ENCODE data around the gene RIN1.

Gene RIN1

GRCh38 chr11:66291706-66292542 lies 44.3 kb downstream of the RIN1 start, which contains the start of gene TMEM151A:
Gene TMEM151A, plus strand, starts transcription at chr11:66291894. Its CDS starts 120 bp downstream, at chr11:66292014.
- Histone ChIP-seq H3K27me3 (replicated peaks; ENCODE audit: control insufficient read depth, insufficient read depth, low read length) (peaks cover 1% of the 10 kb centered on the region), H3K4me3 (replicated peaks; ENCODE audit: low read depth, low read length) (no peak within 1 kb of the TSS; the same call in 1 of the 2 replicates), H3K36me3 (ENCODE audit: control insufficient read depth, insufficient read depth, low read length) (no peaks in the 10 kb centered on the region; the same call in 1 of the 2 replicates)
- DNase-seq (ENCODE audit: extremely low read depth, insufficient read length) = no peak
- no peak for TF ChIP-seq CTCF (IDR thresholded peaks at IDR 0.05; ENCODE audit: insufficient read depth, low read length, poor library complexity, severe bottlenecking)

- peaks cover 1% of the 10 kb centered on the region for H3K27me3 ChIP-seq (replicated peaks; ENCODE audit: control insufficient read depth, insufficient read depth, low read length)
- no peak for TF ChIP-seq CTCF (IDR thresholded peaks at IDR 0.05; ENCODE audit: insufficient read depth, low read length, poor library complexity, severe bottlenecking)
- H3K4me3 ChIP-seq (replicated peaks; ENCODE audit: low read depth, low read length) = no peak overlapping the region
- H3K36me3 ChIP-seq (ENCODE audit: control insufficient read depth, insufficient read depth, low read length) = no peaks in the 10 kb centered on the region; the same call in 1 of the 2 replicates
- no peak for DNase-seq (ENCODE audit: extremely low read depth, insufficient read length)
Measured at GRCh38 chr11:66291303-66291705, 44.9 kb downstream of the RIN1 start.

GRCh38 chr11:66290330-66290621 lies 46.0 kb downstream of the RIN1 start:
- H3K27me3 ChIP-seq (replicated peaks; ENCODE audit: control insufficient read depth, insufficient read depth, low read length) = peaks cover 1% of the 10 kb centered on the region
- DNase-seq (ENCODE audit: extremely low read depth, insufficient read length) = no peak
- no peak overlapping the region; the same call in 1 of the 2 replicates for H3K4me3 ChIP-seq (replicated peaks; ENCODE audit: low read depth, low read length)
- peaks cover 6% of the 10 kb centered on the region for H3K36me3 ChIP-seq (ENCODE audit: control insufficient read depth, insufficient read depth, low read length)
- no peak for TF ChIP-seq CTCF (IDR thresholded peaks at IDR 0.05; ENCODE audit: insufficient read depth, low read length, poor library complexity, severe bottlenecking)

- peak overlapping the region; percentile 71 for H3K4me3 ChIP-seq (replicated peaks; ENCODE audit: low read depth, low read length)
- H3K36me3 ChIP-seq (ENCODE audit: control insufficient read depth, insufficient read depth, low read length) = peaks cover 12% of the 10 kb centered on the region
- no peak for DNase-seq (ENCODE audit: extremely low read depth, insufficient read length)
- no peak for TF ChIP-seq CTCF (IDR thresholded peaks at IDR 0.05; ENCODE audit: insufficient read depth, low read length, poor library complexity, severe bottlenecking)
- H3K27me3 ChIP-seq (replicated peaks; ENCODE audit: control insufficient read depth, insufficient read depth, low read length) = peaks cover 1% of the 10 kb centered on the region
Measured at GRCh38 chr11:66289548-66290329, 46.5 kb downstream of the RIN1 start.

GRCh38 chr11:66288671-66289547 lies 47.3 kb downstream of the RIN1 start, which contains the start of gene YIF1A:
Gene YIF1A, minus strand, starts transcription at chr11:66289143. Its CDS starts 158 bp downstream, at chr11:66288985.
- TF ChIP-seq CTCF (IDR thresholded peaks at IDR 0.05; ENCODE audit: insufficient read depth, low read length, poor library complexity, severe bottlenecking) = peak; percentile 9
- peak; percentile 98 for DNase-seq (ENCODE audit: extremely low read depth, insufficient read length)
- peak within 1 kb of the TSS; percentile 71 for H3K4me3 ChIP-seq (replicated peaks; ENCODE audit: low read depth, low read length)
- H3K36me3 ChIP-seq (ENCODE audit: control insufficient read depth, insufficient read depth, low read length) = peaks cover 12% of the 10 kb centered on the region
- H3K27me3 ChIP-seq (replicated peaks; ENCODE audit: control insufficient read depth, insufficient read depth, low read length) = peaks cover 1% of the 10 kb centered on the region
